K562 (cell line): ENCODE results near the gene C14orf180. TPM values are rescaled to one million over a fixed set of nuclear protein-coding genes. Genes with fewer than 3 reads are reported as not detected.

ENCODE experiments used
- ATAC-seq: fragments of 200-7000 bp; cut with Tn5 transposase; 3 replicates; pipeline ENCODE4 v1.9.1; 2020; ENCODE audit warnings: moderate library complexity
- BruUV-seq: library from RNA; stranded (reverse); fragments of 400-500 nt; replicated peaks from 2 replicates; lab custom pipeline; 2021; lab: Mats Ljungman, UMichigan
- CTCF ChIA-PET: fragments of 300-600 bp; formaldehyde crosslinking; extraction: SDS; loops from one replicate; lab custom pipeline; 2021; ENCODE audit warnings: low intra/inter-chr PET ratio; lab: Yijun Ruan, JAX
- POLR2A ChIA-PET: fragments of 300-600, 350-650 bp; sonication (Branson Sonifier 250); formaldehyde crosslinking; extraction: SDS; loops from one replicate; lab custom pipeline; 2021; ENCODE audit warnings: antibody characterized with exemption, inconsistent platforms; lab: Yijun Ruan, JAX
- DNase-seq, 4 experiments: peaks; one replicate each; pipeline versions ENCODE4 v3.0.0 to v3.0.0-alpha.2; 2011 to 2018; ENCODE audit warnings: low spot score in 3 of 4, mixed read lengths in 3 of 4; ENCODE audit errors: extremely low read depth in 1 of 4
- FAIRE-seq: peaks from 2 replicates; lab custom pipeline; 2011; peaks lifted over from hg19 to GRCh38; lab: Jason Lieb, UNC
- H2AFZ ChIP-seq: 2 replicates; pipeline ENCODE4 v1.6.0; 2011; ENCODE audit warnings: low read depth, low read length, control low read depth, inconsistent platforms
- H3K27ac ChIP-seq: fragments of 200-600 bp; 3 replicates; pipeline ENCODE4 v1.8.0; 2011; ENCODE audit warnings: low read depth, mild to moderate bottlenecking, control low read depth, inconsistent platforms, low read length, moderate library complexity, mixed read lengths; ENCODE audit errors: extremely low read depth
- H3K27me3 ChIP-seq, 2 experiments: fragments of 300-600 bp in 1 of 2; 2 replicates in 1 of 2; 3 replicates in 1 of 2; pipeline versions ENCODE4 v1.6.0 to v1.8.0; 2011; ENCODE audit warnings: inconsistent platforms in 2 of 2, low read length in 2 of 2, mild to moderate bottlenecking in 1 of 2, mixed read lengths in 1 of 2, moderate library complexity in 1 of 2; ENCODE audit not compliant: control insufficient read depth in 2 of 2, insufficient read depth in 2 of 2
- H3K36me3 ChIP-seq: fragments of 300-600 bp; 3 replicates; pipeline ENCODE4 v1.8.0; 2011; ENCODE audit warnings: mild to moderate bottlenecking, low read length, inconsistent platforms; ENCODE audit not compliant: control insufficient read depth, insufficient read depth
- H3K4me1 ChIP-seq, 2 experiments: fragments of 200-600 bp in 1 of 2; replicated peaks in 1 of 2; 2 replicates in 1 of 2; 3 replicates in 1 of 2; pipeline versions ENCODE4 v1.5.1 to v1.8.0; 2011; ENCODE audit warnings: inconsistent platforms in 2 of 2, low read length in 2 of 2, mild to moderate bottlenecking in 1 of 2, mixed read lengths in 1 of 2, moderate library complexity in 1 of 2; ENCODE audit not compliant: control insufficient read depth in 2 of 2, insufficient read depth in 2 of 2
- H3K4me2 ChIP-seq: 2 replicates; pipeline ENCODE4 v1.6.1; 2011; ENCODE audit warnings: low read length, control low read depth, inconsistent platforms, mixed read lengths; ENCODE audit not compliant: insufficient read depth
- H3K4me3 ChIP-seq: fragments of 200-600 bp; sonication (generic), shearing (Covaris generic); 2 replicates; pipeline ENCODE4 v1.5.1; 2016; ENCODE audit warnings: control low read depth, inconsistent platforms
- H3K79me2 ChIP-seq: fragments of 200-600 bp; 3 replicates; pipeline ENCODE4 v1.8.0; 2011; ENCODE audit warnings: low read length, inconsistent platforms; ENCODE audit not compliant: control insufficient read depth, insufficient read depth
- H3K9ac ChIP-seq, 2 experiments: 2 replicates each; pipeline versions ENCODE4 v1.6.0 to v1.6.1; 2011; ENCODE audit warnings: low read depth in 2 of 2, low read length in 2 of 2, control low read depth in 1 of 2, inconsistent platforms in 1 of 2, mild to moderate bottlenecking in 1 of 2, mixed read lengths in 1 of 2; ENCODE audit not compliant: insufficient read depth in 1 of 2
- H3K9me1 ChIP-seq: one replicate; pipeline ENCODE4 v1.6.0; 2011; ENCODE audit warnings: inconsistent platforms, mild to moderate bottlenecking, low read length, moderate library complexity; ENCODE audit not compliant: control insufficient read depth, insufficient read depth
- H3K9me3 ChIP-seq: replicated peaks from 2 replicates; pipeline ENCODE4 v1.5.1; 2011; ENCODE audit warnings: low read depth, low read length, inconsistent platforms; ENCODE audit not compliant: control insufficient read depth, insufficient read depth
- H4K20me1 ChIP-seq: replicated peaks from 2 replicates; pipeline ENCODE4 v1.6.1; 2011; ENCODE audit warnings: low read length, inconsistent platforms, mixed read lengths; ENCODE audit not compliant: control insufficient read depth, insufficient read depth
- ADNP ChIP-seq: fragments of 200-800 bp; sonication (Bioruptor generic); IDR thresholded peaks from 2 replicates; pipeline ENCODE4 v1.6.1; 2016; ENCODE audit warnings: missing genetic modification characterization, missing compliant biosample characterization
- EHMT2 ChIP-seq: fragments of 450-650 bp; IDR thresholded peaks from 2 replicates; pipeline ENCODE4 v1.6.1; 2018; ENCODE audit warnings: antibody characterized with exemption
- SMARCE1 ChIP-seq: fragments of 450-650 bp; IDR thresholded peaks from 2 replicates; pipeline ENCODE4 v1.7.1; 2016; ENCODE audit warnings: mild to moderate bottlenecking
- XRCC4 ChIP-seq: IDR thresholded peaks from one replicate; pipeline ENCODE4 v1.6.1; 2011; ENCODE audit not compliant: insufficient read depth, insufficient read length; ENCODE audit errors: extremely low read depth
- WGBS: fragments of 100-300 bp; shearing (Covaris generic); methylation state at CpG from one replicate; pipeline ENCODE4 v1.1.6; 2016; ENCODE audit warnings: low coverage, mixed read lengths; ENCODE audit not compliant: insufficient coverage; ENCODE audit errors: missing lambda C conversion rate; 5-methylcytosine and 5-hydroxymethylcytosine counted together
- in situ Hi-C: fragments of 300-500 bp; cut with MboI; formaldehyde crosslinking; loops from 4 replicates; pipeline ENCODE4 v1.15.0; 2018; ENCODE audit warnings: inconsistent platforms, mixed read lengths
- intact Hi-C: fragments of 100-400 bp; cut with micrococcal nuclease; formaldehyde crosslinking; loops from 2 replicates; pipeline ENCODE4 v1.14.2; 2022
- polyA plus RNA-seq, 8 experiments: library from polyadenylated mRNA; depleted of rRNA in 4 of 8; stranded (reverse) in 5 of 8; unstranded in 3 of 8; fragments of >200 nt; fragmentation: Nextera tagmentation in 2 of 8; fragmentation: Illumina TruSeq in 1 of 8; extraction: Ambion mirVana in 2 of 8; extraction: Trizol in 1 of 8; gene quantifications; 2 replicates each; pipeline versions ENCODE4 v1.2.1 to v1.2.3, GENCODE V29; 2011 to 2014; ENCODE audit warnings: inconsistent platforms in 1 of 8, missing spikeins in 1 of 8
- total RNA-seq, 7 experiments: library from RNA; depleted of rRNA in 6 of 7; stranded (reverse); fragments of >200 nt in 6 of 7; fragmentation: Illumina TruSeq in 2 of 7; extraction: Trizol in 2 of 7; gene quantifications; 2 replicates each; pipeline versions ENCODE4 v1.2.1 to v1.2.3, GENCODE V29; 2011 to 2021; ENCODE audit warnings: low replicate concordance in 1 of 7
- TF ChIP-seq, protein P1 (sequence below): fragments of 250-450 bp; sonication (Bioruptor Pico); IDR thresholded peaks from 2 replicates; pipeline ENCODE4 v1.5.0; 2020; ENCODE audit warnings: mild to moderate bottlenecking, borderline replicate concordance
- TF ChIP-seq, protein P2 (sequence below), 2 experiments: fragments of 450-650 bp in 1 of 2; sonication (generic) in 1 of 2; formaldehyde crosslinking in 1 of 2; IDR thresholded peaks in 1 of 2; conservative IDR thresholded peaks in 1 of 2; 2 replicates each; pipeline versions ENCODE4 v1.6.1 to v1.8.1; 2016 to 2023; ENCODE audit warnings: mild to moderate bottlenecking in 2 of 2, moderate library complexity in 2 of 2, inconsistent platforms in 1 of 2, missing genetic modification reagents in 1 of 2
- TF ChIP-seq, protein P3 (sequence below): fragments of 250-450 bp; sonication (Bioruptor Pico); IDR thresholded peaks from 2 replicates; pipeline ENCODE4 v1.8.0; 2021; ENCODE audit warnings: borderline replicate concordance, mild to moderate bottlenecking, moderate library complexity; ENCODE audit not compliant: poor library complexity, severe bottlenecking

C14orf180 gene
- total and polyA plus RNA-seq, 9 of the 15 experiments (the other 6 are each of a cell fraction or from before 2014, with no cell fraction given): not detected

- Histone ChIP-seq H3K79me2 (no peaks in the 10 kb centered on the region), H3K27ac (no peak overlapping the region), H3K9ac (peak overlapping the region in 1 of 2 experiments; percentile 35; a peak in 1 of 4 replicates), H3K36me3 (no peaks in the 10 kb centered on the region), H3K9me1 (no peaks in the 10 kb centered on the region), H3K9me3 (no peaks in the 10 kb centered on the region), H3K4me3 (no peak overlapping the region), H3K27me3 (peaks cover 0 to 22% of the 10 kb centered on the region in 2 experiments; a peak in 2 of 5 replicates), H3K4me1 (peaks cover 11 to 64% of the 10 kb centered on the region in 2 experiments), H2AFZ (peak overlapping the region; percentile 55; the same call in 1 of the 2 replicates), H4K20me1 (no peaks in the 10 kb centered on the region; the same call in none of the 2 replicates), H3K4me2 (no peak overlapping the region)
- DNase-seq (no peak), FAIRE-seq (no peak), ATAC-seq (no peak)
- TF ChIP-seq EHMT2: no peak
- TF ChIP-seq ADNP (tag): no peak
- no peak for TF ChIP-seq SMARCE1
- no peak for TF ChIP-seq XRCC4
- TF ChIP-seq, protein P1, sequence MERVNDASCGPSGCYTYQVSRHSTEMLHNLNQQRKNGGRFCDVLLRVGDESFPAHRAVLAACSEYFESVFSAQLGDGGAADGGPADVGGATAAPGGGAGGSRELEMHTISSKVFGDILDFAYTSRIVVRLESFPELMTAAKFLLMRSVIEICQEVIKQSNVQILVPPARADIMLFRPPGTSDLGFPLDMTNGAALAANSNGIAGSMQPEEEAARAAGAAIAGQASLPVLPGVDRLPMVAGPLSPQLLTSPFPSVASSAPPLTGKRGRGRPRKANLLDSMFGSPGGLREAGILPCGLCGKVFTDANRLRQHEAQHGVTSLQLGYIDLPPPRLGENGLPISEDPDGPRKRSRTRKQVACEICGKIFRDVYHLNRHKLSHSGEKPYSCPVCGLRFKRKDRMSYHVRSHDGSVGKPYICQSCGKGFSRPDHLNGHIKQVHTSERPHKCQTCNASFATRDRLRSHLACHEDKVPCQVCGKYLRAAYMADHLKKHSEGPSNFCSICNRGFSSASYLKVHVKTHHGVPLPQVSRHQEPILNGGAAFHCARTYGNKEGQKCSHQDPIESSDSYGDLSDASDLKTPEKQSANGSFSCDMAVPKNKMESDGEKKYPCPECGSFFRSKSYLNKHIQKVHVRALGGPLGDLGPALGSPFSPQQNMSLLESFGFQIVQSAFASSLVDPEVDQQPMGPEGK (CRISPR knock-in tag): no peak
- TF ChIP-seq, protein P2, sequence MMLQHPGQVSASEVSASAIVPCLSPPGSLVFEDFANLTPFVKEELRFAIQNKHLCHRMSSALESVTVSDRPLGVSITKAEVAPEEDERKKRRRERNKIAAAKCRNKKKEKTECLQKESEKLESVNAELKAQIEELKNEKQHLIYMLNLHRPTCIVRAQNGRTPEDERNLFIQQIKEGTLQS (IDR thresholded peaks at IDR 0.05): no peak
- TF ChIP-seq, protein P2 (CRISPR knock-in tag; conservative IDR thresholded peaks at IDR 0.05): no peak
- TF ChIP-seq, protein P3, sequence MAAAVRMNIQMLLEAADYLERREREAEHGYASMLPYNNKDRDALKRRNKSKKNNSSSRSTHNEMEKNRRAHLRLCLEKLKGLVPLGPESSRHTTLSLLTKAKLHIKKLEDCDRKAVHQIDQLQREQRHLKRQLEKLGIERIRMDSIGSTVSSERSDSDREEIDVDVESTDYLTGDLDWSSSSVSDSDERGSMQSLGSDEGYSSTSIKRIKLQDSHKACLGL (CRISPR knock-in tag): no peak
- in situ Hi-C loops: no loop called here
- POLR2A ChIA-PET: interaction anchor here (0.6 to 0.9 kb wide), 3 partner anchors 8 to 44 kb away, joined by 3 to 4 read pairs (median 3); no protein-coding TSS in a partner anchor
- CTCF ChIA-PET: no interaction called here
- BruUV-seq: no TSS peak
- intact Hi-C loops: no loop called here
- WGBS: 16% methylated on average over 11 of the region's 14 CpGs
Measured at GRCh38 chr14:104574536-104574935, 5.0 kb upstream of the C14orf180 start.
